ENCODE measurements around the gene SERTM2.
A peak's percentile ranks its signal among the peaks of the same experiment; 100 is the strongest.
"Not testable (repeated sequence)": the region's sequence is repeated elsewhere in the genome, so short reads cannot be mapped to it uniquely, and the experiment has no call there.

The SERTM2 gene

DNA sequence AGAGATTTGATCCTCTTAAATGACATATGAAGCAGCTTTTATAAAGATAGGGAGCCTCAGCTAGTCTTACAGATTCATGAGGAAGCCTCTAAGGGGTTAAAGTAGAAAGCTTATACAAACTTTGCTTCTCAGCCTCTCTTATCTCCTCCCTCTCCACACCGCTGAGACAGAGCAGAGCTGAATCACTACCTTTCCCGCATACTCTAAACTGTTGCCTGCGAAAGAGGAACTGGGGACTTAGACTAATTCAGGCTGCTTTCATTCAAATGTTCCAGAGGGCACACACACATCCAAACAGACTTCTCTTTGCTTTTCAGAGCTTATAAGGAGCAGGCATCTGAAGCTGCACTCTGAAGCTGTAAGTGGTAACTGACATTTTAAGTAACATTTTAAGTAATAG is at the start of gene SERTM2:
Gene SERTM2 (plus strand): TSS at position 169 of the 400 bp plus-strand sequence. CDS start 7,213 bp downstream, outside the sequence.
- DNase-seq, result peak; percentile 0

GRCh38 chrX:111465669-111466068 is 45.8 kb upstream of the SERTM2 start:
- no peak for DNase-seq

GRCh38 chrX:111467896-111468295 is 43.5 kb upstream of the SERTM2 start:
- DNase-seq, result no peak

GRCh38 chrX:111470681-111471403 is 40.6 kb upstream of the SERTM2 start:
- no peak for DNase-seq

DNA sequence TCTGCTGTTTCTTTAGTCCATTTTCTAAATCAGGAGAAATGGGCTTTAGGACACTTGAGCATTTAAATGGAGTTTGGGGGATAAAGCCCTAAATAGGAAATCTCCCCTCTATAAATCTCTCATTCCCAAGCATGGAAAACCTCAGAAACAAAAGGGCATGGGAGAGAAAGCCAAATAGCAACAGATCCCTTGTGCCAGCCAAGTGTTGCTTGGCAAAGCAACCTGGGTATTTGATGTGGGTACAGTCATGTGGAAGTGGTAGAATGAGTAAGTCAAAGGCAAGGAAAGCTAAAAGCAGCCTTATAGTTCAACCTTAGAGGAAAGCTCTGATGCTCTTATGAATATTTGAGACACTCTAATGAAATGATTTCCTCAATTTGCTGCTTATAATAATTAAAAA is 29.5 kb upstream of the SERTM2 start:
- no peak for DNase-seq

DNA sequence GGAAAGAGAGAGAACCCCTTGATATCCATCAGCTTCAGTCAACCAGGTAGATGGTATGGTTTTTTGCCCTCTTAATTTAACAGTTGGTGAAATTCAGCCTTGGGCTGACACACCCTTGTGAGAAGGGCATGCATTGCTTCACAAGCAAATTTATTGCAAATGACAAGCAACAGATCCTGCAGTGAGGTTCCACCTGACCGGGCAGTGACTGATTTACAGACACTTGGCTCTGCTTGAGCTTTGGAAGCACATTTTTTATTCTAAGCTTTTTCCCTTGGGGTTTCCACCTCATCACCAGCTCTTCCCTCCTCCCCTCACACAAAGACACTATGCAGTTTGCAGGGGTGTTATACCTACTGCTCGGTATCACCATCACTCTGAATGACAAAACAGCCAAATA is 28.3 kb upstream of the SERTM2 start:
- DNase-seq, result no peak

DNA sequence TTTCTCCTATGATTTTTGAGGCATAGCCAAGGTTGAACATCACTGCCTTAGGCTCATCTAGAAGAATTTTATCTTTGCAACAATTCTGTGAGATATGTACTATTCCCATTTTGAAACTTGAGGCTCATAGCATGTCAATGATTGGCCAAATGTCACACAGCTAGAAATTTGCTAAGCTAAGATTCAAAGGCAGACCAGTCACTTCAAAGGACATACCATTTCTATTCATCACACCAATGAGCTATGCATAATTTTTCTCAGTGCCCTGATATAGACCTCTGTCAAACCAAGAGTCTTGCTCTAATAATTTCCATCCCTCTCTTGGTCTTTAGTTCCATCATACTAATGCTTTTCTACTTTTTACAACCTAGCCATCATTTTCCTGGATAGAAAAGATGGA is 27.6 kb upstream of the SERTM2 start:
- no peak for DNase-seq

GRCh38 chrX:111490688-111491087 is 20.8 kb upstream of the SERTM2 start:
- DNase-seq, result no peak

- no peak for DNase-seq
Observed at GRCh38 chrX:111492085-111492484, 19.4 kb upstream of the SERTM2 start.

DNA sequence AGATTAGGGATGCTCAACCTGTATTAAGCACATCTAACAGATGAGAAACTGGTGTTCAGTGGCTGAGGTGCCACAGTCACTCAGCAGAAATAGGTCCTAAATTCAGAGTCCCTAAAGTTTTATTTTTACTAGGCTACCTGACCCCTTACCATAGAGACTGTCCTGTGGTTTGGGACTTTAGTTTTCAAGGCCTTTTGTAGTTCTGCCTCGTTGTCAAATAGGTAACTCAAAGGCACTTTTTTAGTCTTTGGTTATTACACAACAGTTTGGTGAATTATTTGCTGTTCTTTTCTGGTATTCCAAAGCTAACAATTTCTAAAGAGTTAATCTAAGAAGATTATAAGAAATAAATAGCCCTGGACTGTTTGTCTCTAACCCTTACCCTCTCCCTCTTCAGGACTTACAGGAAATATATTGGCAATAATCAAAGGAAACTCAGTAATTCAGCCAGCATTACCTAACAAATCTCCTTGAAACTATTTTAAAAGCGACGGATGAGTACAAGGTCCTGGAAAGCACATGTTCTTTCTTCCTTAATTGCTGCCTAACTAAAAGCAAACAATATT is 12.8 kb upstream of the SERTM2 start:
- no peak for DNase-seq

DNA sequence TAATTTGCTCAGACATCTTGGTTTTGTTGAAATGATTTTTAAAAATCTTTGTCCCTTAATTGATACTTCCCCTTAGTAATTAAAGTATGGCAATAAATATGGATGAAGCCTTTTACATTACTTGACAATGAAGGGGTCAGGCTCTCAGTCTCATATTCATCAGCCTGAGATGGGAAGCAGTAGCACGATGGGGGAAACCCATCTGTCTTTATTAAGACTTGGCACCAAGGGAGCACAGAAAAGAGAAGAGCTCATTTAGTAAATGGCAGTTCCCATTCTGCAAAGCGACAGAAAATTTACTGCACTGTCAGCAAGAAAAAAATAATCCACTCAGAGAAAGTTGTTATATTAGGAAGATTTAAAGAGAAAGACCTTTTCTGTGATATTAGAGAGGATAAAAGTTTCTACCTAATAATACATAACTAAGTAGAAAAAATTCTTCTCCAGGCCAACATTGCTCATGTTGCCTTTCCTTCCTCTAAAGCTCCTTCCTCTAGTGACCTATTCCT is 7.9 kb upstream of the SERTM2 start:
- no peak for DNase-seq

DNA sequence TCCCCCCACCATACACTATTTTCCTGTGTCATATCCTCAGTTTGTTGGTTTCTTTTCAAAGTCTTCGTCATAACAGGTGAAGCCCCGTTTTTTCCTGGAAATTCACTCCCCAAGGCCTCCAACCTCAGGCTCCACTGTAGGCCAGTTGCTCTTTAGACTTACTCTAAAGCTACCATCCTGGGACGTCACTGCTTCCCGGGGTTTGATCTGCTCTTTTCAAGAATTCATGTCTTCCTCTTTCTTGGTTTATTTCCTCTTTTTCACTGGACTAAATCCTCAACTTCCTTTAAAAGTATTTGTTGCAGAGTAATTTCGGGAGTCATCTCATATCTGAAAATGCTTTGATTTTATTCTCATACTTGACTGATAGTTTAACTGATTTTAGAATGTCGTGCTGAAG is 6.5 kb upstream of the SERTM2 start:
- DNase-seq, result no peak

DNA sequence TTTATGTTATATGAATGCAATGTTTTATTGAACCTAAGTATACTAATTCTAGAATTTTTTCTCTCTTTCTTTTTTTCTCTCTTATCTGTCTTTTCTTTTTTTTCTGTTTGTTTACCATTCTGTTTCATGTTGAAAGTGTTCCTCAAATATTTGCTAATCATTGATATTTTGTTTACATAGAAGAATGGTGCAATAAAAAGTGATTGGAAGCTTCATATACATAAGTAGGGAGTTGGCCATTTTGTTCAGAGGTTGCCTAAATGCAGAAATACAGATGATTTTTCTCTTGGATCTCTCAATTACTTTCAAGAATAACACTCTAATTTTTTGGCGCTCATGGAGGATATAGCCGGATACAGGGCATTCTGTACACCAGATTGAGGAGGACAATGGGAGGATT is 5.7 kb upstream of the SERTM2 start:
- DNase-seq, result no peak

DNA sequence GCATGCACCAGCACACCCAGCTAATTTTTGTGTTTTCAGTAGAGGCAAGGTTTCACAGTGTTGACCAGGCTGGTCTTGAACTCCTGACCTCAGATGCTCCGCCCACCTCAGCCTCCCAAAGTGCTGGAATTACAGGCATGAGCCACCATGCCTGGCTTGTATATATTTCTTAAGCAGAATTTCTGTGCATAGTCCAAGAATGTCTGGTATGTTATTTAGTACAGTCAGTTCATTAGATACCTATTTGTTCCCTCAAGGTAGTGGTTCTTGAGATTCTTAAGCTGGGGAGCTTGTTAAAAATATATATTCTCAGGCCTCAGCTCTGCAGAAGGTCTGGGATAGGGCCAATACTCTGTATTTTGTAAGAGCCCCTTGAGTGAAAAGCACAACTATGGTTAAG is 4.6 kb upstream of the SERTM2 start:
- DNase-seq, result no peak

DNA sequence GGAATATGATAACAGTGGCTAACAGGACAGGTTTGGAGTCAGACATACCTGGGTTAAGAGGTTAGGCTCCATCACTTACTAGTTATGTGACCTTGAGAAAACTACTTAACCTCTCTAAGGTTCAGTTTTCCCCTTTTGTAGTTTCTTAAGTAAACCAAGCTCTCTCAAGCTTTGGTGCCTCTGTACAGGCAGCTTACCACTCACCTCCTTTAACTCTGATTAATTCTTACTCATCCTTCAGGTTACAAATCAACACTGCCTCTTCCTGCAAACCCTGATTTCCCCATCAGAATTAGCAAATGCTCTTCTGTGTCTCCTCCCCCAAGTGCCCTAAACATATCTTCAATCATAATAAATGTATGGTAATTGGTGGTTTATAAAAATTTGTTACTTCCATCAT is 3.5 kb upstream of the SERTM2 start:
- no peak for DNase-seq

GRCh38 chrX:111515298-111515697 is 3.9 kb downstream of the SERTM2 start:
- no peak for DNase-seq

GRCh38 chrX:111518667-111519066 is 7.2 kb downstream of the SERTM2 start:
- no peak for DNase-seq

- DNase-seq, result peak; percentile 62
Observed at GRCh38 chrX:111519215-111519614, 7.8 kb downstream of the SERTM2 start.

DNA sequence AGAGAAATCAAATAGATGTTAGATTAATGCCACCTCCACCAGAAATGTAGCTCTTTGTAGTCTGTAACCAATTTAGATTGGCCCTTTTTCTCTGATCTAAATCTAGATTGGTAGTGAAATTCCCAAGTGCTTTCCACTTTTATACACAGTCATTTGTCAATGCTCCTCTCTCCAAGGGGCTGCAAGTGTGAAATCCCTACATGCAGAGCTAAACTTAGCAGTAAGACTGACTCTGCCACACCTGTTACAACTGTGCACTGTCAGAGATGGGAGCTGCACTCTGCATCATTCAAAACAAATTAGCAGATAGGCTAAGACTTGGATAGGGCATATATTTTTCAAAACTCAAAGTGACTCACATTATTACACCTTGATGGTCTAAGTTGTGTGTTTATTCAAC is 9.1 kb downstream of the SERTM2 start:
- no peak for DNase-seq

DNA sequence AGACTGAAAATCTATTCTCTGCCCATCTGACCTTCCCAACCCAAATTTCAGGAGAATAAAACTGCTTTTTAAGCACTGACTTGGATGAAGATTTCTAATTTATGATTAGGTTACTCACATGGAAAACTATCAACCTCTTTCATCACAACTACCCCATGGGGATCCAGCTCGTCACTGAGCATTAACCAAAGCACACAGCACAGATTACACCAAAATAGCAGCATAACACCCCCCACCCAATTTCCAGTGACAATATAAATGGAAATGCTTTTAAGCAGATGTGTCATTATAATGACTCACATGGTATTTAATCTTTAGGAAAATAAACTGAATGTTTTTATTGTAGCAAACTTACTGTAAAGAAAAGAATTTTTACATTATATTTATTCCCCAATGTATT is 9.7 kb downstream of the SERTM2 start:
- DNase-seq, result peak; percentile 34

GRCh38 chrX:111543212-111543741 is 31.8 kb downstream of the SERTM2 start:
- no peak for DNase-seq

DNA sequence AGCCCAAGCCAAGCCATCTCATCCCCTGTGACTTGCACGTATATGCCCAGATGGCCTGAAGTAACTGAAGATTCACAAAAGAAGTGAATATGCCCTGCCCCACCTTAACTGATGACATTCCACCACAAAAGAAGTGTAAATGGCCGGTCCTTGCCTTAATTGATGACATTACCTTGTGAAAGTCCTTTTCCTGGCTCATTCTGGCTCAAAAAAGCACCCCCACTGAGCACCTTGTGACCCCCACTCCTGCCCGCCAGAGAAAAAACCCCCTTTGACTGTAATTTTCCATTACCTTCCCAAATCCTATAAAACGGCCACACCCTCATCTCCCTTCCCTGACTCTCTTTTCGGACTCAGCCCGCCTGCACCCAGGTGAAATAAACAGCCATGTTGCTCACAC is 37.8 kb downstream of the SERTM2 start:
- not testable (repeated sequence) for DNase-seq

- no peak for DNase-seq
Observed at GRCh38 chrX:111555406-111555958, 44.0 kb downstream of the SERTM2 start.

- DNase-seq, result no peak
Observed at GRCh38 chrX:111560801-111561200, 49.4 kb downstream of the SERTM2 start.
